PC-9 (cell line): ENCODE data around the gene PIK3IP1.

Source experiments
- CTCF ChIP-seq: fragments of 200-600 bp; sonication (generic); conservative IDR thresholded peaks from 2 replicates; pipeline ENCODE4 v1.6.1; 2017; ENCODE audit warnings: mixed run types, antibody characterized with exemption, mild to moderate bottlenecking, moderate library complexity
- EZH2 ChIP-seq: fragments of 200-600 bp; sonication (generic); IDR thresholded peaks from 2 replicates; pipeline ENCODE4 v1.8.0; 2017; ENCODE audit warnings: antibody characterized with exemption, low read depth

GRCh38 chr22:31329453-31330215, 37.3 kb upstream of the PIK3IP1 start:
- no peak for TF ChIP-seq CTCF
- no peak for TF ChIP-seq EZH2
